SW 1271 (cell line): ENCODE data around the gene MLH1.

ENCODE experiments used
- DNase-seq, 2 experiments: peaks; one replicate each; lab custom pipeline; 2025; lab: John Stamatoyannopoulos, UW

The MLH1 gene

GRCh38 chr3:36981006-36981405 is 12.3 kb upstream of the MLH1 start:
- no peak for DNase-seq

- no peak for DNase-seq
Observed at GRCh38 chr3:36988356-36988755, 5.0 kb upstream of the MLH1 start.

- DNase-seq = no peak
Observed at GRCh38 chr3:36989005-36989404, 4.3 kb upstream of the MLH1 start.

GRCh38 chr3:36989568-36989967 is 3.8 kb upstream of the MLH1 start:
- no peak for DNase-seq

- no peak for DNase-seq
Observed at GRCh38 chr3:36991147-36991546, 2.2 kb upstream of the MLH1 start.

GRCh38 chr3:36991923-36992805 is 1.2 kb upstream of the MLH1 start:
- no peak for DNase-seq

- no peak for DNase-seq
Observed at GRCh38 chr3:36992806-36993325, 452 bp upstream of the MLH1 start, which contains the start of gene EPM2AIP1. TSS of gene EPM2AIP1 (minus strand) at chr3:36993131. CDS start at chr3:36993077, 54 bp downstream.

GRCh38 chr3:37014620-37015019 is 21.3 kb downstream of the MLH1 start:
- no peak for DNase-seq

- no peak for DNase-seq
Observed at GRCh38 chr3:37015642-37016041, 22.3 kb downstream of the MLH1 start.

GRCh38 chr3:37016903-37017302 is 23.6 kb downstream of the MLH1 start:
- no peak for DNase-seq

GRCh38 chr3:37017683-37018082 is 24.4 kb downstream of the MLH1 start:
- DNase-seq = no peak

- DNase-seq = no peak
Observed at GRCh38 chr3:37024092-37024491, 30.8 kb downstream of the MLH1 start.

- no peak for DNase-seq
Observed at GRCh38 chr3:37024820-37025405, 31.6 kb downstream of the MLH1 start.

- no peak for DNase-seq
Observed at GRCh38 chr3:37025561-37026335, 32.4 kb downstream of the MLH1 start.

GRCh38 chr3:37026851-37027250 is 33.5 kb downstream of the MLH1 start:
- DNase-seq = no peak

GRCh38 chr3:37028329-37028728 is 35.0 kb downstream of the MLH1 start:
- DNase-seq = no peak

GRCh38 chr3:37029111-37029510 is 35.8 kb downstream of the MLH1 start:
- no peak for DNase-seq

- DNase-seq = no peak
Observed at GRCh38 chr3:37029516-37030163, 36.3 kb downstream of the MLH1 start.

- DNase-seq = no peak
Observed at GRCh38 chr3:37030588-37030987, 37.3 kb downstream of the MLH1 start.

GRCh38 chr3:37031096-37031682 is 37.9 kb downstream of the MLH1 start:
- no peak for DNase-seq

- DNase-seq = no peak
Observed at GRCh38 chr3:37032961-37033360, 39.6 kb downstream of the MLH1 start.

- no peak for DNase-seq
Observed at GRCh38 chr3:37037352-37037751, 44.0 kb downstream of the MLH1 start.
